GM18868 (cell line): Measurements from ENCODE around the gene ZMYM4.

Experiments
- ATAC-seq: cut with Tn5 transposase; IDR thresholded peaks from one replicate; pipeline ENCODE4 v1.9.1; 2021; ENCODE audit warnings: mild to moderate bottlenecking, moderate library complexity; ENCODE audit not compliant: unreplicated experiment

The ZMYM4 gene

DNA sequence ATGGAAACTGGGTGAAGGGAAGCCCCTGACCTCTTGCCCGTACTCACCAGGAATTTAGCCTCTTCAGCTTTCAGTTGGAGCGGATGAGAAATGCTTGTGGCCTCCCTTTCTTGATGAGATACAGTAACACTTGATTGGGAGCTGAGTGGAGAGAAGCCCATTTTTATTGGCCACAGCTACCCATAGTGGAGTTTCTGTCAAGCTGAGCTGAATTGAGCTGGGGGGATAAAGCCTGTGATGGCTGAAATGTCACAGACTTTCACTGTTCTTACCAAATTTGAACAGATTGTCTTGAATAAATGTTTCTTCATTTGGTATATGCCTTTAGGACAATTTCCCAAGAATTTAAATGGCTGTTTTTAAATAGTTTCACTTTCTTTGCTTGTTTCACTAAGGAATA, 125.9 kb downstream of the ZMYM4 start:
- no peak for ATAC-seq

DNA sequence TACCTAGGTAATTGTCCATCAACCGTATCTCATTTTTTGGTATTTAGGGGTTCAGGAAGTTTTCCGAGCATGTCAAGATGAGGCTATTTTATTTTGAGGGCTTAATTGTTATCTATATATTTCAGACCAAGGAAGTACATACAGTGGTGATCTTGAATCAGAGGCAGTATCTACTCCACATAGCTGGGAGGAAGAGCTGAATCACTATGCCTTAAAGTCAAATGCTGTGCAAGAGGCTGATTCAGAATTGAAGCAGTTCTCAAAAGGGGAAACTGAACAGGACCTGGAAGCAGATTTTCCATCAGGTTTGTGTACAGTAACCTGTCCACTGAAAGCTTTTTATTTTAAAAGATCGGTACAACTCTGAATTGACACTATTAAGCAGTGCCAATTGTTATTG, 130.2 kb downstream of the ZMYM4 start:
- ATAC-seq, result no peak

DNA sequence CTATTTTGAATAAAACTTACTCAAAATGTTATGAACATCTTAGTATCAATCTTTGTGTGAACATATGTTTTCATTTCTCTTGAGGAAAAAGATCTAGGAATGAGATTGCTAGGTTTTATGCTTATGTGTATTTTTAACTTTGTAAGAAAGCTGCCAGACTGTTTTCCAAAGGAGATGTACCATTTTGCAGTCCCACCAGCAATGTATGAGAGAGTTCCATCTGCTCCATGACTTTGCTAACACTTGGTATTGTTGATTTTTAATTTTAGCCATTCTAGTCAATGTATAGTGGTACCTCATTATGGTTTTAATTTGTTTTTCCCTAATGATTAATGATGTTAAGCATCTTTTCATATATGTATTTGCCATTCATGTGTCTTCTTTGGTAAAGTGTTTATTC, 132.5 kb downstream of the ZMYM4 start:
- ATAC-seq, result no peak

DNA sequence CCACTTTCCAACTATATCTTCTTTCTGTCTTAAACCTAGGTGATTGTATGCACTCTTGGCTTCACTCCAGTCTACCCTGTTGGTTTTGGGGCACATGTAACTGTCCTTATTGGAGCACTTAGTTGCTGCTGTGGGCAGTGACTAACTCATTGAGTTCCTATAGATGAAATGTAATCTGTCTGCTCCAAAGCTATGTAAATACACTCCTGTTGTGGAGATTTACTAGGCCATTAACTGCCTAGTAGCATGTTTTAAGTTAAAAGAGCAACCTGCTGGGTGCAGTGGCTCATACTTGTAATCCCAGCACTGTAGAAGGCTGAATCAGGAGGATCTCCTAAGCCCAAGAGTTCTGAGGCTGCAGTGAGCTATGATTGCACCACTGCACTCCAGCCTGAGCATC, 137.6 kb downstream of the ZMYM4 start:
- ATAC-seq, result no peak

DNA sequence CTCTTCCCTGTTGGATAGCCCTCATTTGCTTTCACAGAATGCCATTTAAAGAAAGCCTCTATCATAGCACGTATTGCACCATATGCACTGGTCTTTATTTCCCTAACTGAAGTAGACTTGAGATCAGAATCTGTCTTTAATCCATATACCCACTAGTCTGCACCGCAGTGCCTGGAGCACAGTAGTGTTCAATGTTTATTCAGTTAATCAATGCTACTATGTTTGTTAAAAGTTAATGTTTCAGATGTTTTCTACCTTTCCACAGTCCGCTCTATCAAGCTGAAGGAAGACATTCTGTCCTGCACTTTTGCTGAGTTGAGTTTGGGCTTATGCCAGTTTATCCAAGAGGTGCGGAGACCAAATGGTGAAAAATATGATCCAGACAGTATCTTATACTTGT, 139.2 kb downstream of the ZMYM4 start:
- no peak for ATAC-seq

DNA sequence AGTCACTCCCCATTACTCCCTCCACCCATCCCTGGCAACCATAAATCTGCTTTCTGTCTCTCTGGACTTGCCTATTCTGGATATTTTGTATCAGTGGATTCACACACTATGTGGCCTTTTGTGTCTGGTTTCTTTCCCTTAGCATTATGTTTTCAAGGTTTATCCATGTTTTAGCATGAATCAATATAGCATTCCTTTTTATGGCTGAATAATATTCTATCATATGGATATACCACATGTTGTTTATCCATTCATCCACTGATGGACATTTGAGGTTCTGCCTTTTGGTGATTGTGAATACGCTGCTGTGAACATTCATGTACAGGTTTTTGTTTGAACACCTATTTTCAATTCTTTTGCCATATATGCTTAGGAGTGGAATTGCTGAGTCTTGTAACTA, 140.4 kb downstream of the ZMYM4 start:
- no peak for ATAC-seq

DNA sequence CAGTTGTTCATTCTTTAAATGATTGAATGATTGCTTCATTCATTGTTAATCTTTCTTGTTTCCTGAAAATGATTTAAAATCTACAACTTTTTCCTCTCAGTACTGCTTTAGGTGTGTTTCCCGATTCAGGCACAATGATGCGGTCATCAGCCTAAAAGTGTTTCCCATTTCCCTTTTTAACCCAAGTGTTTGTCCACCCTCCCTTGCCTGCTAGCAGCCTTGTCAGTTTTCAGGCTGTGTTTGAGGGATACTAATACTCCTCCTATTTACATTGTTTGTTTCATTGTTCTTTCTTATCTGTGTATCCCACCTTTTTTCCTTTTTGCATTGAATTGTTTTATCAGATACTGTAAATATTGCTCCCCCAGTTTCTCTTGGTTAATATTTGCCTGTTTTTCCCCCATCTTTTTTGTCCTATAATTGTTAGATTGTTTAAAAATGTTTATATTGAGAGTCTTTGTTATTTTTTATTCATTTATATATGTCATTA, 157.6 kb downstream of the ZMYM4 start:
- no peak for ATAC-seq

DNA sequence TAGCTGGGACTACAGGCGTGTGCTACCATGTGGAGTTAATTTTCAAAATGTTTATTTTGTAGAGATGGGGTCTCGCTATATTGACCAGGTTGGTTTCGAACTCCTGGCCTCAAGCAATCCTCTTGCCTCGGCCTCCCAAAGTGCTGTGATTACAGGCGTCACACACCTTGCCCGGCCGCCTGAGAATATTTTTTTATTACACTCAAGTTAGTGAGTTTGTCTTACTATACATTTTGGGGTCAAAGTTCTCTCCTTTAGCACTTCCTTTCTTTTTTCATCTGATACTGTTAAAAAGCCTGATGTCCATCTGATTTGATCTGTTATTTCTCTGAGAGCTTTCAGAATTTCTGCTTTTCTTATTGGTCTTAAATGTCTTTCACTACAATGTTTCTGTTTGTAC, 159.9 kb downstream of the ZMYM4 start:
- no peak for ATAC-seq

DNA sequence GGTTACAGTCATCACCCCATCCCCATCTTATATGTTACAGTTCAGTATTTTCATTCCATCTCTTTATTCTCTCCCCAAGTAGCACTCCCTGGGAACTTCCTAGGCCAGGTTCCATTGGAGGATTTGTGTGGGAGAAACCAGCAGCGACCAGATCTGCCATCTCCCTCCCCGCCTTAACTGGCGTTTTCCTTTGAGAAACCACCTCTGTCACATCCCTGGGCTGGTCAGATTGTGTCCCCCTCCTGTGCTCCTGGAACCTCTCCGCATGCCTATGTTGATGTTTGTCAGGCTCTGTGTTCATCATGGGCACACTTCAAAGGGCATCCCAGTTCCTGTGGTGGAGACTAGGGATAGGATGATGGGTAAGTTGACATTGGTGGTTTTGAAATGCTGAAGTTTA, 162.3 kb downstream of the ZMYM4 start:
- ATAC-seq, result no peak

DNA sequence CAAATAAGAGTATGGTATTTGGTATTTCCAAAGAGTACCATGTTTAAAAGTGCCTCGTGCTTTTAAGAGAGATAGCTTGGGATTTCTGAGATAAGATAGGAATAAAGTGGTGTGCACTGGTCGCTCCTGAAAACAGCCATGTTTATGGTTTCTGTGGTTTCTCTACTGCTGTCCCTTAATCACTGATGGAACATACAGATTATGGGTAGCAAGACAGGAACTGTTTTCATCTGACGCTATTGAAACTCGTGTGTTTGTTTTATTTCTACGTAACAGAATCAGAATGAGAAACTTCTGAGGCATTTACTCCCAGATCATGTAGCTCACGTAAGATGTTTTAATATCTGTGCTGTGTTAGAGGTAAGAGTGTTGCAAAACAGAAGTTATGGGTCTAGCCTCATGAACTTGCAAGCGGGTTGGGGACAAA, 162.7 kb downstream of the ZMYM4 start:
- ATAC-seq, result no peak

DNA sequence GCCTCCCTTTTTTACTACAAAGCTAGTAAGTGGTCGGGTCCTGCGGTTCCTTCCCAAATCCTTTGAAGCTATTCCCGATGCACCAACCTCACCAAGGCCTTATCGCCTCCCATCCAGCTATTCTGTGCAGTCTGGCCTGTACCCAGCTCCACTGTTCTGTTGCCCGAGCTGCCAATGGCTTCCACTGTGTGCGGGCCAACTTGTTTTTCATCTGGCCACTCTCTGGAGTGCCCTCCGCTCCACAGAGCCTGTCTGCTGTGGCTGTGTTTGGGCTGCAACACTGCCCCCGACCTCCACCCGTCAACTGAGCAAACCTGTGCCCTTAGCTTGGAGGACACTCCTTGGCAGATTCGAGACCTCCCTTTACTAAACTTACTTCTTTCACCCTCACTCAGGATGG, 163.7 kb downstream of the ZMYM4 start:
- ATAC-seq, result no peak

DNA sequence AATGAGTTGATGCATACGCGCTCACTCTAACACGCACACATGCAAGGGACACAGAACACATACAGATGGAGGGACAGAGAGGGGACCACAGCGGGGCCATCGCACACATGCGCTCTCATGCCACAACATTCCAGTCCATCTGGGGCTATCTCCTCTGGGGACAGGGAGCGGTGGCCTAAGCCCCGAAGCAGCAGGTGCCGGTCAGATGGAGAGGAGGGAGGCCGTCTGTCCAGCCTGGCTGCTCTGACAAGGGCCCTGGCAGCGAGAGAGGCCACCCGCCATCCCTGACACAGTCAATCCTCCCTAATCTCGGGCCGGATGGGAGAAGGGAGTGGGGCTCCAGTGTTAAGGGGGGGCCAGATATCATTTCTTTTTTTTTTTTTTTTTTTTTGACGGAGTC, 165.2 kb downstream of the ZMYM4 start:
- no peak for ATAC-seq

DNA sequence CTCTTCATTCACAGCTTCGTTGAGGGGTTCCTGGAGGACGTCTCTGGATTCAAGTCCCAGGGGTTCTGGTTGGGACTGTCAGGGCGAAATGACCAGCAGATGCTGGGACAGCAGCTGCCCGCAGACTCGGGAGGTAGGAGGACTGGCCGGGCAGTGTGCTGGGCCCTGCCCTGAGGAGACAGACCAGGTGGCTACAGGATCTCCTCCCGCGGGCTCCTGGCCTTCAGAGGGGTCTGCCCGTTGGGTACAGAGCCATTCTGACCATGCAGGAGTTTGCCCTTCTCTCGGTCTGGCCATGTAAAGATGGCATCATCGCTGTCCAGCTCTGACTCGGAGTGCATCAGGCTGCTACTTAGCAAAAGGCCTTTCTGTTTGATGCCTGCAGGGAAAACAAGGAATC, 166.2 kb downstream of the ZMYM4 start:
- ATAC-seq, result no peak

DNA sequence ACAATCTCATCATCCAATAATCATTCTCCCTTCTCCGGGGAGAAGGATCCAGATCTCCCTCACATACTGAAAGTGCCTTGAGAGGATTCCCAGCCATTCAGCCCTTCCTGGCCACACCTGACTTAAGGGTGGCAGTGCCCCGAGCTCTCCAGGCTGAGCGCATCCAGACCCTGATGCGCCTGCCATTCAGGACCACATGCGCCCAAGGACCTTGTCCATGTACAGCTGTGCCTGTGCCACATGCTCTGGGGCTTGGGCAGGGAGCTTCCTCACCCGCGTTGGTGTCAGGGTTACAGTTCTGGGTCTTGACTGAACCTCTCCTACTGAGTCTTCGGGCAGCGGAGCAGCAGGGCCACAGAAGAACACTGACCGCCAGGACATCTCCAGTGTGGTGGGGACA, 167.6 kb downstream of the ZMYM4 start:
- ATAC-seq, result no peak

DNA sequence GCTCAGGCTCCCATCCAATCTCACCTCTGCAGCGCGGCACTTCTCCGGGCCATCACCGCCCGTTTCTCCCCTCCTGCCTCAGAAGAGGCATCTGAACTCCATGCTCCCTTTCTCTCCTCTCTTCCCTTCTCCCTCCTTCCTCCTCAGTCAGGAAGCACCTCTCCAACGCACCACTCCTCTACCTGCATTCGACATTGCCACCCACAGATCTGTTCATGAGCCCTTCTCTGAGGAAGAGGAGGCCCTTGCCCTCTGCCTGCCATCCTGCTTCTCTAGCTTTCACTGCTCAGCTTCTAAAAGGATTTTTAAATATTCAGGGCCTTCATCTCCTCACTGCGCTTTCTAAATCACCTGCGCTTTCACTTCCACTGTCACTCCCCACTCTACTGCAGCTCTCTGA, 168.7 kb downstream of the ZMYM4 start:
- no peak for ATAC-seq

DNA sequence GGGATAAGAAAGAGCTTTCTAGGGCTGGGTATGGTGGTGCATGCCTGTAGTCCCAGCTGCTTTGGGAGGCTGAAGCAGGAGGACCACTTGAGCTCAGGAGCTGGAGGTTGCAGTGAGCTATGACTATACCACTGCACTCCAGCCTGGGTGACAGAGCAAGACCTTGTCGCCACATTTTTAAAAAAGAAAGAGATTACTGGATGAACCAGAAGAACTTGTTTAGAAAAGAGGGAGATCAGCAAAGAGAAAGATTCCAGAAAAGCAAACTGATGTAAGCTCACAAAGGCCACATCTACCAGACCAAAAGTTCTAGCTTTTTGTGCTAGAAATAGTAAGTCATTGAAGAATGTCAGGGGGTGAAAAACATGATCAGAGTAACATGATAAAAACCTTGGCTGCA, 171.1 kb downstream of the ZMYM4 start:
- no peak for ATAC-seq

DNA sequence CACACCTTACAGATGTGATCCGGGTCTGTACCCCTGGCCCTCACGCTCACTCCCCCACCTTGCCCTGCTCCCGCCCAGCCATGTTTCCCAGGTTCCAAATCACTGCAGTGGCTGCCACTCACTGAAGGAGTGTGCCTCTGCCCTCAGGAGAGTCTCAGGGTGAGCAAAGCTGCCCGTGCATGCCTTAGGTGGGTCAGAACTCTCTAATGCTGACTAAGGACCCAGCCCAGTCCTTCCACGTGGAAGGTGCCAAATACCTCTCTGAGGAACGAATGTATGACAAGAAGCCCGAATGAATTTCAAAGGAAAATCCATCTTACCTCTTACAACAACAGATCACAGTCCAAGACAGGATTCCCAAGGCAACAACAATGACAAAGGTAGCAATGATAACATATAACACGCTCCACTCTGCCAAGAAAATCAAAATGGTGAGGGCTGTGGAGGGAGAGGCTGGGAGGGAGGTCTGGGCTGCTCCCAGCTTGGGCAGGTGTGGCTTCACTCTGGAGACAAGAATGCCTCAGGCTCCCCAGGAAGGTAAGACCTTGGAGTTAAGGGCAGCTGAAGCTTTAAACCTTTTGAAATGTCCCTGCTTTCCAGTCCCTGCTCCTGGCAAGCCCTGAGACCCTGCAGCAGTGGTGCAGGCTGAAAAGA, 173.5 kb downstream of the ZMYM4 start:
- ATAC-seq, result no peak

DNA sequence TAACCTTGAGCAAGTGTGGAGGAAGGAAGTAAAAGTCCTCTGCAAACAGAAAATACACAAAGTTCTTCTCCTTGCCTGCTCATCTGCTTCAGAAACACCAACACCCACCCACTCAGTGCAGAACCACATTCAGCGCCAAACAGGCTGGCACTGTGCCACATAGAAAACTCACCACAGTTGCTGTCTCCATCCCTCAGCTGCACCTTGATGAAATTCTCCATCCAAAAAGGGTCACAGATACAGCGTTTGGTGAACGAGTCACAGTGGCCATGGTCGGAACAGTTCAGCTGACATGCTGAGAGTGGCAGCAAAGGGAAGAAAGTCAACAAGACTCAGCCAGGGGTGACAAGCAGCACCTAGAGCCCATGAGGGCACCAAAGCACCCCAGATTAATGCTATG, 174.2 kb downstream of the ZMYM4 start:
- no peak for ATAC-seq

DNA sequence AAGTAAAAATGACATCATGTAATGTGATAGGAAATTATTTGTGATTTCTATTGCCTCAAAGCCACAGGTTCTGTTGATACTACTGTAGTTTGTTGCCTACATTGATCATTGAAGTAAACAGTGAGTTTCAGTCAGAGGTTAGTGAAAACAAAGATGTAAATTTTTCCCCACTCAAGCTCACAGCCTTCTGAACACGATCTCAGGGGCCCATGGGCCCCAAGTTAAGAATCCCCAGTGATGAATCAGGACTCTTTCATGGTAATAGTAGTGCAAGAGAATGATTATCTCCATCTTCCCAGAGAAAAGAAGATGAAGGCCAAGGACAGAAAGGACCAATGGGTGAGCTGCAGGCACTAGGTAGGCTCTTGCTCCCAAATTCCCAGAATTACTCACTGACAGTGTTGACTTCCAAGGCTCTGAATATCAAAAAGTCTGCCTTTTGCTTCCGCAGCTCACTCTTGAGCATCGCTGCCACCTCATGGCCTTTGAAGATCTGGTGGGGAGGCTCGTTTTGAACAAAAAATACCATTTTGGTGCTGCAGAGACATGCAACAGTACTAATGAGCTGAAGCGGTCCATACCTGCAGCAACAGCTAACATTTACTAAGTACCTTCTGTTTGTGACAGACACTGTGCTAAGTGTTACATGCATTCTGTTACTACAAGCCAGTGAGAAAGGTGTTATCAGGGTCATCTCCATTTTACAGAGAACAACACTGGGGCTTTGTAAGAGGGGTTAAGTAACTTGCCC, 175.4 kb downstream of the ZMYM4 start:
- no peak for ATAC-seq

DNA sequence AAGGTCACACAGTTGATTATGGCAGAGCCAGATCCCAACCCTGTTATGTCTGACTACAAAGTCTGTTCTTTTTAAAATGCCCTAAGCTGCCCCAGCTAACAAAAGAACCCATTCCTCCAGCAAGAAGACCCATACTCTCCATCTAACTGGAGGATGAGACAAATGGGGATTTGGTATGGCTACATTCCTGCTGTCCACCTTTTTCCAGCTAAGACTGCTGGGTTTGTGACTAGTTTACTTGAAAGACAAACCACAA, 175.9 kb downstream of the ZMYM4 start:
- ATAC-seq, result no peak

DNA sequence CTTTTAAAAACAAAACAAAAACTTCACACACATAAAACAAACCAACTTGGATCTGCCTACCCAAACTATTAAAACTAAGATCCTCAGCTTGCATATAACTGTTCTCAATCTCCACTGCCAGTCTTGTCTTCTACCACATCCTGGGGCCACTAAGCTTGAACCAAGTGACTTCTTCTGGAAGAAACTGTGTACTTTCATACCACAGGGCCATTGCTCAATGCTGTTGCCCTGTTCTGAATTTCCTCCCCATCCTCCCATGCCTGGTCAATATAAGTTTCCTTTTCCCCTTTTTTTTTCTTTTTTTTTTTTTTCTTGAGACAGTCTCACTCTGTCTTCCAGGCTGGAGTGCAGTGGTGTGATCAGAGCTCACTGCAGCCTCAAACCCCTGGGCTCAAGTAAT, 178.8 kb downstream of the ZMYM4 start:
- ATAC-seq, result no peak

DNA sequence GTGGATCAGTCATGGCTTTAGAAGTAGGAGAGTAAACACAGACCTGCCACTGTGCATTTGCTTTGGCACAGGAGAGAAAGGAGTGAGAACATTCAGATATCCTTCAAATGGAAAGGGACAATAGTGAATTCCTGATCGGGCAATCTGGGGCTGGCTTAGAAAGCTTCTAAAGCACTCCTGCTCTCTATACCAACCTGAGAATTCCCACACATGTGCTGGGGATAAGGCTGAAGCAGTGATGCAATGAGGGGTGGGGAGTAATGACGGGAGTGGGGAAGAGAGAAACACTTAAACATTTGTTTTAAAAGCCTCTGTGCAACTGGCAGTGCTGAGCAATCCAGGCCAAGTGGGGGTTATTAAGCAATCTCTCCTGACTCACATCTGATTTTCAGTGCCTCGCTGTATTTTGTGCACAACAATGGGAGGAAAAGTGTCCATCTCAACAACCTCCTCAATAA, 179.9 kb downstream of the ZMYM4 start:
- ATAC-seq, result no peak
